ENCODE data around the gene NBEAL2.
A peak's percentile ranks its signal among the peaks of the same experiment; 100 is the strongest.
"Not testable (repeated sequence)": the region's sequence is repeated elsewhere in the genome, so short reads cannot be mapped to it uniquely, and the experiment has no call there.

NBEAL2 gene

DNA sequence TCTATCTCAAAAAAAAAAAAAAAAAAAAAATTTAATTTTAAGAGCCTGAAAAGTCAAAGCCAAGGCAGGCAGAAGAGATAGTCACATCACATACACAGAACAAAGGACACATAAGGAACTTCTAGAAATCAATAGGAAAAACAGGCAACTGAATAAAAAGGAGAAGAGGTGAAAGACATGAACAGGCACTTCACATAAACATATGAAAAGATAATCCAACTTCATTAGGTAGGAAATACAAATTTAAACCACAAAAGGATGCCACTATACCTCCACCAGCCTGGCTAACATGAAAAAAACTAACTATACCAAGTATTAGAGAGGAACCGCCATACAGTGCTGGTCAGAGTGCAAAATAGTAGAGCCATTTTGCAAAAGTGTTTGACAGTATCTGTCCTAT, 17.0 kb upstream of the NBEAL2 start:
- TF ChIP-seq, protein P1, sequence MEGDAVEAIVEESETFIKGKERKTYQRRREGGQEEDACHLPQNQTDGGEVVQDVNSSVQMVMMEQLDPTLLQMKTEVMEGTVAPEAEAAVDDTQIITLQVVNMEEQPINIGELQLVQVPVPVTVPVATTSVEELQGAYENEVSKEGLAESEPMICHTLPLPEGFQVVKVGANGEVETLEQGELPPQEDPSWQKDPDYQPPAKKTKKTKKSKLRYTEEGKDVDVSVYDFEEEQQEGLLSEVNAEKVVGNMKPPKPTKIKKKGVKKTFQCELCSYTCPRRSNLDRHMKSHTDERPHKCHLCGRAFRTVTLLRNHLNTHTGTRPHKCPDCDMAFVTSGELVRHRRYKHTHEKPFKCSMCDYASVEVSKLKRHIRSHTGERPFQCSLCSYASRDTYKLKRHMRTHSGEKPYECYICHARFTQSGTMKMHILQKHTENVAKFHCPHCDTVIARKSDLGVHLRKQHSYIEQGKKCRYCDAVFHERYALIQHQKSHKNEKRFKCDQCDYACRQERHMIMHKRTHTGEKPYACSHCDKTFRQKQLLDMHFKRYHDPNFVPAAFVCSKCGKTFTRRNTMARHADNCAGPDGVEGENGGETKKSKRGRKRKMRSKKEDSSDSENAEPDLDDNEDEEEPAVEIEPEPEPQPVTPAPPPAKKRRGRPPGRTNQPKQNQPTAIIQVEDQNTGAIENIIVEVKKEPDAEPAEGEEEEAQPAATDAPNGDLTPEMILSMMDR (IDR thresholded peaks at IDR 0.05), result no peak
- Histone ChIP-seq H3K36me3 (peaks cover 0 to 8% (median 3%) of the 10 kb centered on the region in 3 donors), H3K4me3 (no peak overlapping the region), H3K27me3 (no peaks in the 10 kb centered on the region), H3K4me1 (peaks cover 0 to 68% (median 43%) of the 10 kb centered on the region in 4 donors), H3K9me3 (no peaks in the 10 kb centered on the region), H3K27ac (no peak overlapping the region)
- DNase-seq, result no peak
- intact Hi-C loops (cut with DNase I; ENCODE audit: low total_unique reads), result no loop called here

DNA sequence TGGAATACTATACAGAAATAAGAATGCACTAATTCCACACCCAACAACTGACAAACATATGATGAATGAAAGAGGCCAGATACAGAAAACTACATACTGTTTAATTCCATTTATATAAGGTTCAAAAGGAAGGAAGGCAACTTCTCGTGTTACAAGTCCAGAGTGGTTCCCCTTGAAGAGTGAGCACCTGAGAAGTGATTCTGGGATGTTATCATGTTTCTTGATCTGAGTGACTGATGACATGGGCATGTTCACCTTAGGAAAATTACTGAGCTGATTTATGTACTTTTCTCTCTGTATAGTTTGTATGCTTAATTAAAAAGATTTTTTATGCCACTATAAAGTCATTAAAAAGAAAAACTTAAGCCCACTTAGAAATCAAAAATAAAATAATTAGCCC, 16.5 kb upstream of the NBEAL2 start:
- no peak overlapping the region for H3K27ac ChIP-seq
- H3K36me3 ChIP-seq, result peaks cover 0 to 8% (median 3%) of the 10 kb centered on the region in 3 donors
- H3K9me3 ChIP-seq, result no peaks in the 10 kb centered on the region
- no peak overlapping the region for H3K4me3 ChIP-seq
- peaks cover 0 to 67% (median 43%) of the 10 kb centered on the region in 4 donors for H3K4me1 ChIP-seq
- DNase-seq, result no peak
- no peaks in the 10 kb centered on the region for H3K27me3 ChIP-seq
- TF ChIP-seq, protein P1 (IDR thresholded peaks at IDR 0.05), result no peak
- intact Hi-C loops (cut with DNase I; ENCODE audit: low total_unique reads), result no loop called here

DNA sequence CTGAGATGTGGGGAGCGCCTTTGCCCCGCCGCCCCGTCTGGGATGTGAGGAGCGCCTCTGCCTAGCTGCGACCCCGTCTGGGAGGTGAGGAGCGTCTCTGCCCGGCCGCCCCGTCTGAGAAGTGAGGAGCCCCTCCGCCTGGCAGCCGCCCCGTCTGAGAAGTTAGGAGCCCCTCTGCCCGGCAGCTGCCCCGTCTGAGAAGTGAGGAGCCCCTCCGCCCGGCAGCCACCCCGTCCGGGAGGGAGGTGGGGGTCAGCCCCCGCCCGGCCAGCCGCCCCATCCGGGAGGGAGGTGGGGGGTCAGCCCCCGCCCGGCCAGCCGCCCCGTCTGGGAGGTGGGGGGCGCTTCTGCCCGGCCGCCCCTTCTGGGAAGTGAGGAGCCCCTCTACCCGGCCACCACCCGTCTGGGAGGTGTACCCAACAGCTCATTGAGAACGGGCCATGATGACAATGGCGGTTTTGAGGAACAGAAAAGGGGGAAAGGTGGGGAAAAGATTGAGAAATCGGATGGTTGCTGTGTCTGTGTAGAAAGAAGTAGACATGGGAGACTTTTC, 15.4 kb upstream of the NBEAL2 start:
- H3K36me3 ChIP-seq; H3K9me3 ChIP-seq; H3K4me3 ChIP-seq; H3K27ac ChIP-seq; H3K27me3 ChIP-seq; intact Hi-C loops (cut with DNase I; ENCODE audit: low total_unique reads): not testable (repeated sequence)
- DNase-seq, result peak in 1 of 2 donors; percentile 52
- H3K4me1 ChIP-seq, result peaks cover 0 to 69% (median 45%) of the 10 kb centered on the region in 4 donors

DNA sequence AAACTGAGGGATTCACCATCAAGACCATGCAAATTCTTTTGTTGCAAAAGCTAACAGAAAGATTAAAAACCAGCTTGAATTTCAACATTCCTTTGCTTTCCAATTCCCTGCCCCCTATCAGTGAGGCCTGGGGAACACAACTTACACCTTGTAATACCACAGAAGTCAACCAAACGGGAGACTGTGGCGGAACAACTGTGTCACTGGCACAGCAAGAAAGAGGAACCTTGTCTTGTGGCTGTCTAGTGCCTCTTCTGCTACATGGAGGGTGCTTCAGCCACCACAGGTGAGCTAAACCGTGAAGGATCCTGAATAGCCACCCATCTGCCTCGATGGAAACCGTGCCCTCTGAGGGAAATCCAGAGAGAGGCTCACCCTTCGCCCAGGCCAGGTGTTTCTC, 14.3 kb upstream of the NBEAL2 start:
- H3K27me3 ChIP-seq, result no peaks in the 10 kb centered on the region
- intact Hi-C loops (cut with DNase I; ENCODE audit: low total_unique reads), result no loop called here
- H3K9me3 ChIP-seq, result no peaks in the 10 kb centered on the region
- TF ChIP-seq, protein P1 (IDR thresholded peaks at IDR 0.05), result no peak
- peaks cover 0 to 69% (median 45%) of the 10 kb centered on the region in 4 donors for H3K4me1 ChIP-seq
- H3K36me3 ChIP-seq, result peaks cover 0 to 8% (median 3%) of the 10 kb centered on the region in 3 donors
- no peak overlapping the region for H3K27ac ChIP-seq
- no peak overlapping the region for H3K4me3 ChIP-seq
- no peak for DNase-seq

DNA sequence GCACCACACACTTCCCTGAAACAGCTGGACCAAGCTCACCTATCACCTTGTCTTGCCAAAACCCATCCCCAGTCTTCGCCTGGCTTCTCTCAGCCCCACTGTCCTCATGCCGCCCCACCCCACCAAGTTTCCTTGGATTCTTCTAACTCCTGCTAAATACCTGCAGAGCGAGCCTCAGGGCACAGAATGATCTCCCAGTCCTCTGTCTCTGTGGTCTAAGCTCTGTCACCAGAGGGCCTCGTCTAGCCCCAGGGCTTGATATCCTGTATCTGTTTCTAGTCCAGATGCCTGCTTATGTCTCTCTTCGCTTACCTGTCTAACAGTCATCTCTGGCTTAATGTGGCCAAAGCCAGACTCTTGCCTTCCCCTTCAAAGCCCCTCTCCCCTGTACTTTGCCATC, 12.7 kb upstream of the NBEAL2 start:
- intact Hi-C loops (cut with DNase I; ENCODE audit: low total_unique reads), result no loop called here
- H3K27me3 ChIP-seq, result no peaks in the 10 kb centered on the region
- H3K27ac ChIP-seq, result no peak overlapping the region
- H3K9me3 ChIP-seq, result no peaks in the 10 kb centered on the region
- H3K4me1 ChIP-seq, result peaks cover 0 to 69% (median 46%) of the 10 kb centered on the region in 4 donors
- H3K4me3 ChIP-seq, result no peak overlapping the region
- H3K36me3 ChIP-seq, result peaks cover 0 to 8% (median 3%) of the 10 kb centered on the region in 3 donors
- TF ChIP-seq, protein P1 (IDR thresholded peaks at IDR 0.05), result no peak
- no peak for DNase-seq

DNA sequence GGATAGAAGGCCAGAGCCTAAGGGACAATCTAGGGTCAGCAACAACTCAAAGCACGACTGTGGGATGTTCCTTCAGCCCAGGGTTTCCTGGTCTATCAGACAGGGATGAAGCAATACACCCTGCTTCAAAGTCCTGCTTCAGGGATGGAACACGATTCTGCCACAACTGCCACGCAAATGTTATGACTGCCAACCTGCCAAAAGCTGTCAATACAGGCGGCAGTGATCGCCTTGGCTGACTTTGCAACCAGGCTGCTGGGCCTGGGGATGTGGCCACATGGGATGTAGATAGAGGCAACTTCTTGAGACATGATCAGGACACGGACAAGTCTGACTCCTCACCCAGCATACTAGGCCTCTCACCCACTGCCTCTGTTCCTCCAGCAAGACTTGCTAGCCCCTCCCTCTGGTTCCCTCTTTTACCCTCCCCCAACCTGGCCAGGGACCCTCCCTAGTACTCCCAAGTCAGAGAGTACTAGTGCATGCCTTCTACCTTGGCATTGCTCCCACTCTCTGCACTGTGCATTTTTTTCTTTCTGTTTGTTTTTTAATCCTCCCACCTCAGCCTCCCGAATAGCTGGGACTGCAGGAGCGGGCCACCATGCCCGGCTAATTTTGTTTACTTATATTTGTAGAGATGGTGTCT, 10.6 kb upstream of the NBEAL2 start:
- no peak overlapping the region for H3K27ac ChIP-seq
- TF ChIP-seq, protein P1 (IDR thresholded peaks at IDR 0.05), result no peak
- peak in 1 of 2 donors; percentile 33 for DNase-seq

More for the DNA sequence above, 10.6 kb upstream of the NBEAL2 start:
- Histone ChIP-seq H3K9me3 (no peaks in the 10 kb centered on the region), H3K4me3 (no peak overlapping the region), H3K36me3 (peaks cover 0 to 8% (median 0%) of the 10 kb centered on the region in 3 donors), H3K4me1 (peaks cover 0 to 82% (median 50%) of the 10 kb centered on the region in 4 donors), H3K27me3 (no peaks in the 10 kb centered on the region)
- intact Hi-C loops (cut with DNase I; ENCODE audit: low total_unique reads), result no loop called here

Measured in tibial artery (tissue), 4 donors.